Urinary bladder (tissue), 4 donors: ENCODE data around the gene DPP7. TPM values are rescaled to one million over a fixed set of nuclear protein-coding genes. Genes with fewer than 3 reads are reported as not detected.

Source experiments
- DNase-seq: peaks from one replicate; pipeline ENCODE4 v3.0.0-alpha.2; 2015; ENCODE audit errors: extremely low spot score
- H3K27ac ChIP-seq: one replicate; pipeline ENCODE4 v1.5.1; 2013; ENCODE audit warnings: low read depth, mild to moderate bottlenecking, moderate library complexity
- H3K36me3 ChIP-seq: one replicate; pipeline ENCODE4 v1.6.1; 2013; ENCODE audit warnings: mild to moderate bottlenecking, moderate library complexity; ENCODE audit not compliant: insufficient read depth
- H3K4me1 ChIP-seq: one replicate; pipeline ENCODE4 v1.6.1; 2013; ENCODE audit warnings: mild to moderate bottlenecking, moderate library complexity; ENCODE audit not compliant: insufficient read depth
- H3K4me3 ChIP-seq: one replicate; pipeline ENCODE4 v1.5.1; 2013; ENCODE audit warnings: low read depth, low read length
- WGBS: extraction: QIAGEN DNeasy Blood & Tissue Kit; methylation state at CpG from one replicate; pipeline ENCODE4 v1.1.7; 2013; 5-methylcytosine and 5-hydroxymethylcytosine counted together
- polyA plus RNA-seq: library from polyadenylated mRNA; stranded (reverse); fragments of 200-250 nt; gene quantifications from one replicate; pipeline ENCODE4 v1.2.3, GENCODE V29; 2013
- total RNA-seq: library from RNA; depleted of rRNA; stranded (reverse); fragments of >200 nt; gene quantifications from one replicate; pipeline ENCODE4 v1.2.3, GENCODE V29; 2014
- donor health status: healthy with polysubstance abuse.
- donor health status: healthy.

The DPP7 gene
- total and polyA plus RNA-seq, 2 donors = 18.5 to 162 TPM

- no peak for DNase-seq
- WGBS = 93% methylated on average over 7 of the region's 7 CpGs
- Histone ChIP-seq H3K4me1 (no peaks in the 10 kb centered on the region), H3K27ac (no peak overlapping the region), H3K4me3 (no peak overlapping the region), H3K36me3 (no peaks in the 10 kb centered on the region)
Observed at GRCh38 chr9:137152844-137153405, 38.4 kb upstream of the DPP7 start.

GRCh38 chr9:137150617-137151457, 36.3 kb upstream of the DPP7 start:
- Histone ChIP-seq H3K4me3 (no peak overlapping the region), H3K36me3 (no peaks in the 10 kb centered on the region), H3K4me1 (no peaks in the 10 kb centered on the region), H3K27ac (no peak overlapping the region)
- WGBS = 41% methylated on average over 34 of the region's 34 CpGs
- no peak for DNase-seq

GRCh38 chr9:137149942-137150616, 35.5 kb upstream of the DPP7 start:
- H3K4me1 ChIP-seq = no peaks in the 10 kb centered on the region
- no peak overlapping the region for H3K27ac ChIP-seq
- no peak for DNase-seq
- no peak overlapping the region for H3K4me3 ChIP-seq
- WGBS = 63% methylated on average over 20 of the region's 20 CpGs
- no peaks in the 10 kb centered on the region for H3K36me3 ChIP-seq

- DNase-seq = no peak
- H3K4me1 ChIP-seq = no peaks in the 10 kb centered on the region
- H3K4me3 ChIP-seq = no peak overlapping the region
- no peak overlapping the region for H3K27ac ChIP-seq
- H3K36me3 ChIP-seq = no peaks in the 10 kb centered on the region
- 78% methylated on average over 5 of the region's 5 CpGs for WGBS
Observed at GRCh38 chr9:137149363-137149762, 34.8 kb upstream of the DPP7 start.

- no peaks in the 10 kb centered on the region for H3K36me3 ChIP-seq
- WGBS = 79% methylated on average over 19 of the region's 19 CpGs
- DNase-seq = no peak
Observed at GRCh38 chr9:137148661-137149060, 34.1 kb upstream of the DPP7 start.

GRCh38 chr9:137148242-137148641, 33.7 kb upstream of the DPP7 start:
- DNase-seq = no peak
- Histone ChIP-seq H3K4me3 (no peak overlapping the region), H3K27ac (no peak overlapping the region), H3K4me1 (no peaks in the 10 kb centered on the region), H3K36me3 (no peaks in the 10 kb centered on the region)
- 69% methylated on average over 27 of the region's 27 CpGs for WGBS

More at GRCh38 chr9:137148661-137149060, 34.1 kb upstream of the DPP7 start:
- Histone ChIP-seq H3K27ac (no peak overlapping the region), H3K4me1 (no peaks in the 10 kb centered on the region), H3K4me3 (no peak overlapping the region)

- Histone ChIP-seq H3K36me3 (no peaks in the 10 kb centered on the region), H3K27ac (no peak overlapping the region), H3K4me1 (no peaks in the 10 kb centered on the region), H3K4me3 (no peak overlapping the region)
- 33% methylated on average over 24 of the region's 24 CpGs for WGBS
- DNase-seq = no peak
Observed at GRCh38 chr9:137147793-137148160, 33.2 kb upstream of the DPP7 start.

- H3K4me3 ChIP-seq = no peak overlapping the region
- no peaks in the 10 kb centered on the region for H3K36me3 ChIP-seq
- H3K4me1 ChIP-seq = no peaks in the 10 kb centered on the region
- 85% methylated on average over 26 of the region's 26 CpGs for WGBS
- H3K27ac ChIP-seq = no peak overlapping the region
- DNase-seq = no peak
Observed at GRCh38 chr9:137147091-137147792, 32.7 kb upstream of the DPP7 start.

GRCh38 chr9:137146527-137146918, 32.0 kb upstream of the DPP7 start:
- DNase-seq = no peak
- Histone ChIP-seq H3K4me3 (no peak overlapping the region), H3K4me1 (no peaks in the 10 kb centered on the region), H3K36me3 (no peaks in the 10 kb centered on the region), H3K27ac (no peak overlapping the region)
- 57% methylated on average over 9 of the region's 9 CpGs for WGBS

- Histone ChIP-seq H3K4me3 (no peak overlapping the region), H3K4me1 (no peaks in the 10 kb centered on the region), H3K36me3 (no peaks in the 10 kb centered on the region), H3K27ac (no peak overlapping the region)
- no peak for DNase-seq
- WGBS = 57% methylated on average over 49 of the region's 49 CpGs
Observed at GRCh38 chr9:137145731-137146526, 31.4 kb upstream of the DPP7 start.

- Histone ChIP-seq H3K4me1 (peaks cover 2% of the 10 kb centered on the region), H3K36me3 (no peaks in the 10 kb centered on the region), H3K4me3 (no peak overlapping the region), H3K27ac (no peak overlapping the region)
- WGBS = 59% methylated on average over 4 of the region's 4 CpGs
- no peak for DNase-seq
Observed at GRCh38 chr9:137143459-137143858, 28.9 kb upstream of the DPP7 start.

GRCh38 chr9:137141976-137142936, 27.7 kb upstream of the DPP7 start:
- no peak for DNase-seq
- WGBS = 77% methylated on average over 24 of the region's 24 CpGs

More at GRCh38 chr9:137141976-137142936, 27.7 kb upstream of the DPP7 start:
- no peaks in the 10 kb centered on the region for H3K36me3 ChIP-seq
- H3K4me1 ChIP-seq = peaks cover 2% of the 10 kb centered on the region
- H3K27ac ChIP-seq = no peak overlapping the region
- H3K4me3 ChIP-seq = no peak overlapping the region
